C1 segment of cervical spinal cord (tissue), 14 donors: ENCODE data around the gene ZNF106.

Source experiments
- DNase-seq, 14 donors: peaks; one replicate each; lab custom pipeline; 2025; lab: John Stamatoyannopoulos, UW

ZNF106 gene

DNA sequence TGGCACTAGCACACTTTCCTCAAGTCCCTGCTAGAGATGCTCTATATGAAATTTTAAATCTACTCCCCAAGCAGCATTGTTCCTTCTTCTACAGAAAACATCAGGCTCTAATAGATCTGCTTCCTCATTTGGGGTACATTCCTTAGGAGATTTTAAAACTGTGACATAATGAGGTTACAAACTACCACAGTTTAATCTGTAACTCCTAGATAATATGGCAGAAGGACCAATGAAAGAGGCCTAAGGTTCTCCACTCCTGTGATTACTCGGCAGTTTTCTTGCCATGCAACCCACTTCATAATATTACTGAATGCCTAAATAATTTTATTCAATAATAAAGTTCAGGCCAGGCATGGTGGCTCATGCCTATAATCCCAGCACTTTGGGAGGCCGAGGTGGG lies 16.1 kb downstream of the ZNF106 start:
- DNase-seq, result no peak

DNA sequence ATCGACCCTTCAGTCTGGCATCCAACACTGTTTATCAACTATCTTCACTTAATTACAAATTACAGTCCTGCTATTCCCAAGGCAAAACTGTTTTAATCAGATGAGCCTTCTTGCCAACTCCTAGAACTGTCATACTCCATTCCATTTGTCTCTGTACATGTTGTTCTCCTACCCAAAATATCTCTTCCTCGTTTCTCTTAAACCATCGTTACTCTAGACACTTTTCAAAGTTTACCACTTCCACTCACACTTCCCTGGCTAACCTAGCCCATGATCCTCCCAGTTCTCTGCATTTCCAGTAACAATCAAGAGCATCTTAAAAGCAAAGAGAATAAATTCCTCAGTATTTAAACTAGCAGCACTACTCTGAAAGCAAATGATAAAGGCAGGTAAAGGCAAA lies 19.9 kb downstream of the ZNF106 start:
- no peak for DNase-seq

DNA sequence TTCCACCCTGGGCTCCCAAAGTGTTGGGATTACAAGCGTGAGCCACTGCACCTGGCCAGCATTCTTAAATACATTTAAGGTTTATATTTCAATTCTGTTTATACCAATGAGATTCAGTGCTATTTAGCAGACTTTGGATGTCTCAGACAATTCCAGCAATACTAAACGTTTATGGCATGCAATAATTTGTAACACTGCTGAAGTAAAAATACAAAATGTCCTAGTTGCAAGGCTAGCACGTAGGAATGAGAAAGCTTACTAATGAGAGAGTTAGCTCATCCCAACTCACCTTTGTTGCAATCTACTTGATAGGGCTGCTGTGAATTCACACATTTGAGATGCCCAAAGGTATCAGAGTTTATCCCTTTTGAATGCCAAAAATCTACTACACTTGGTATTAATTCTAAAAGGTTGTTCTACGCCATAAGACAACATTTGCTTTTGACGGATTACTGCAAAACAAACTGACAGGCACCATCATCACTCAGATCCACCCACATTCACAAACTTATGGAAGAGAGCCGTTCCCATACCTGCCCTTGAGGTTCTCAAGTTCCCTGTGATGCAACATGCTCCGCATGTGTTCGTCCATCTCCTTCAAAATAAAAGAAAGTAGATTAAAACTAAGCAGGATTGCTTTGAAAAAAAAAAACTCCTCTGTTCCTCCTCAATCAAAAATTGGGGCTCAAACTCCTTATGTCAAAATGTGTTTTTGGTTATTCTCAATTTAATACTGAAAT lies 25.3 kb downstream of the ZNF106 start:
- no peak for DNase-seq

DNA sequence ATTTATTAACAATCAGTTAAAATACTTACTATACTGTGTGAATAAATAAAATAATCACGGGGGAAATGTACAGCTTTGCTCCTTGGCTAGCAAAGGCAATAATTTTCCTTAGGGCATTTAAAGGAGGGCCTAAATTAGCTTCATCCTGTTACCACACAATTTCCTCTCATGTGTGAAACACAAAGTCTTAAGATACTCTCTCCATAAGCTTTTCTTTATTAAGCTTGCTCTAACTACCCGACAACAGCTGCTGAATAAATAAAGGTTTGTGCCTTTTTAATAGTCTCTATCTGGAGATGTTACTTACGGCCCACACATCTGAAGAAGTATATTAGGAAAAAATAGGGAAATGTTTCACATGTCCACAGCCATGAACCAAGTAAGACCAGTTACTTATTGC lies 29.7 kb downstream of the ZNF106 start:
- DNase-seq, result no peak

DNA sequence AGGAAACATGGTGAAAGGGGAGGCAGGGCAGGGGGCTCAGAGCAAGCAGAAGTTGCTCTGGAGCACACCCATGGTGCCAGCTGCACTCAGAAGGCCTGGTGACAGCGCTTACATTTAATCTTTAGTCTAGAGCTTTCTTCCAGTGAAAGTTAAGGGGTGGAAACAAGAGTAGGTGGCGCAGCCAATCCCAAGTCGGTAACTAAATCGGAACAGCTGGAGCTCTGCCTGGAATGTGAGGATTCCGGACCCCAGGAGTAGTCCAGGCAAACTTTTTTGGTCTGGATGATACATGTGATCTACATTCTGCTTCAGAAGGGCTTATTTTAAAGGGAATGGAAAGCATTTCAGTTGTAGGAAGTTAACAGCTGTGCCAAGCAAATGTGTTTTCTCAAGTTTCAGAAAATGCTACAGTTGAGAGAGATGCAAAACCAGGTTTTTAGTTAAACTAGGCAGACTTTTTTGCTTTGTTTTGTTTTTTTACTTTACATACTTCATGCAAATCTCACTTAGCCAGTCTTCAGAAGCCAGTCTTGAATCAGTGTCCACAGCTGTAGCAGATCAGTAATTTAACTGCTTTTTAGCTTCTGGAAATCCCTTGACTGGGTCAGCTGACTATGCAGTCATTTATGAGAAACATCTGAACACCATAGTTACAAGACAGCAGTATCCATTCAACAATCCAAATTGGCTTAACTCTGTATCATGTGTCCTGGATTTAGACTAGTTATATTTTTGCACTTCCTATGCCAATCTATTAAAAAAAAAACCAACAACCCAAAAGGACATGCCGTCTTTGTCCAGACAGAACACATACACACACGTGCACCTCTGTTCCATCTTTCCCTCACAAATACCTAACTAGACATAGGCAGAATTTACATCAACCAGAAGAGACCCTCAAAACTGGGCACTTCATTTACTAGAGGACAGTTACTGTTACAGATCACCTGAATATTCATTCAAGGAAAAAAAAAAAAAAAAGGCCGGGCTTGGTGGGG lies 33.2 kb downstream of the ZNF106 start:
- DNase-seq, result peak in 9 of 14 donors; percentile 2 to 24 (median 11)

DNA sequence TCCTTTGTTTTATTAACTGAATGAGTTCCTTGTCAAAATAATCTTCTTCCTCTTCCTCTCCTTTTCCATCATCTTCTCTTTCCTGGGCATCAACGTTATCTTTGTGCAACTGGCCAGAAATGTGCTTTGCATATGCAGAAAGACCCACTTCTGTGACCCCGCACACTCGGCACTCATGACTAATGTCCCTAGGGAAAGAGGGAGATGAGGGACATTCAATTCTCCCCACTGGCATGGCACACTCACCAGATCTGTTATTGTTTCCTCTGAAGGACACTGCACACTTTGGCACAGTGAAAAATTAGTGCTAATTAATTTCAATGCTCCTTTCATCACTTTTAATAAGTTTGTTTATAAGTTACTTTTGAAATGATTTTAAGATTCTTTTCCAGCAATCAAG lies 34.0 kb downstream of the ZNF106 start:
- DNase-seq, result peak in 1 of 14 donors; percentile 19

DNA sequence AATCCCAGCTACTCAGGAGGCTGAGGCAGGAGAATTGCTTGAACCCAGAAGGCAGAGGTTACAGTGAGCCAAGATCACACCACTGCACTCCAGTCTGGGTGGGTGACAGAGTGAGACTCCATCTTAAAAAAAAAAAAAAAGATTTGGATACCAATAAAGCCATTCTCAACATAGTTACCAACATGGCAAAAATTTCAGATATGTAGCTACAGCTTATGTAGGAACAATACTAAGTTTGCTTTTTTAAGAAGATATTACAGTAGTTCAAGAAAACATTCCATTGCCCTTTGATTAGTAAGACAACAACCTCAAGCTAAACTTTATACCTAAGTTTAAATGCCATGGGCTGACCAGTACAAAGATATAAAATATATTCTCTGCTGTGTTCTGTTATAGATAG lies 34.4 kb downstream of the ZNF106 start:
- no peak for DNase-seq

DNA sequence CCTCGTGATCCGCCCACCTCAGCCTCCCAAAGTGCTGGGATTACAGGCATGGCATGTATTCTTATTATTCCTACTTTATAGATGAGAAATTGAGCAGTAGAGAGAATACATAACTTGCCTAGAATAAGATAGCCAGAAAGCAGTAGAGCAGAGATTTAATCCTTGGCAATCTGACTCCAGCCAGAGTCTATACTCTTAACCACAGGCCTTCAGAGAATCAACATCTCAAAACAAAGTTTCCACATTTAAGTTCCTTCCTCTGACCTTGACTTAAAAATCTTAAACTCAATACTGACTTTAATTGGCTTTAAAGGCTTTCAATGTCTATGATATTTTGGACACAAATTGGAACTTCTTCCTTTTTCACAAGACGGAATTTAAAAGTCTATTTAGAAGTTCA lies 37.1 kb downstream of the ZNF106 start:
- no peak for DNase-seq

DNA sequence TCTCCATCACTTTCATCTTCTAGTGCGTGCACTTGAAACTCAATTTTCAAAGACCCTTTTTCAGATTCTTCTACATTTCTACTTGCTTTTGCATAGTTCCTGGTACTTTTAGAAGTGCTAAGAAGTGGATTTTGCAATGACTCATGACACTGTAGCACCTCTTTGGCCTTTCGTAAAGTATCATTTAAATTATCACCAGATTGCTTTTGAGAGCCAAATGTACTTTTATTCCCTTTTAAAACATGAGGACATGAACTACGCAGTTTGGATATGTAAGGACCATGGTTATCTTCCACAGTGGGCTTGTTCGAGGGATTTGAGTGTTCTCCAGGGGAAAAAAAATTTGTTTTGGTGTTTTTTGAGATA lies 40.5 kb downstream of the ZNF106 start:
- DNase-seq, result no peak

DNA sequence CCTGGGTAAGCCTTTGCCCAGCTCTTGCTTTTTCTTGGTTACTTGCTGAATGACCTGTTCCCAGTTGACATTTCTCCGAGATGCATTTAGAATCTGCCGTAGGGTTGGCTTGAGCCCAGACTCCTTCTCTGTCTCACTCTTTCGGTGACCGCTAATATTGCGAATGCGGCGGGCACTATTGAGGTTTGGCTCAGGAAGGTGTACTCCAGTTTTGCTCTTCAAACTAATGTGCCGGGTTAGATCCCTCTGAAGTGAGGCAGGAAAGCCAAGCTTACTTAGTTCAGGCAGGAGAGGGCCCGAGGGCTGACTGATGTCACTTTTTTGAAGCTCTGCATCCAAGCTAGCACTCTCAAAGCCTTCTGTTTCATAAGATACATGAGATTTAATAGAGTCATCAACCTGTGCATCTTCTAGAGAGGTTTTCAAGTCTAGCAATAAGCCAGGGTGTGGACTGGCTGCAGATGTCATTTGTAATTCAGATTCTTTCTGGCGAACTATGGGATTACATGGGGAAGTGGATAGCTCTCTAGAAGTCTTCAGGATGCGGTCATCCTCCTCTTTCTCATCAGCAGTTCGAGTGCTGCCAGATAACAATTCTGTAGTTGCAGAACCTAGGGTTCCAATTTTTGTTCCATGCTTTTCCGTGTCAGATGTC lies 41.0 kb downstream of the ZNF106 start:
- no peak for DNase-seq

DNA sequence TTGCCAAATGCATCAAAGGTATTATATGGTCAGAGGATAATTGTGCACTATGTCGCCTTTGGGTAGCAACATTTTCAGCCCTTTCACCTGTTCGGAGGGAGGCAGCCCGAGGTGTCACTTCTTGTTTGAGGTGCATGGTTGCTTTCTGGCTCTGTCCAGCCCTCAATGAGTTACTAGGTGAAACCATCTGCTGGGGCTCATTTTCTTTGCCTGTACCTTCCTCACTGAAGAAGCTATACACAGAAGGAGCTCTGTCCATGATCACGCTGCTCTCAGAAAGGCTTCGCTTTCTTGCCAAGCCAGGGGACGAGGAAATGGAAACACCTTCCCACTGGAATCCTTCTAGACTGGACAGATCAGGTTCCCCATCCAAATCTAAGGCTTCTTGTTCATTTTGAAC lies 42.7 kb downstream of the ZNF106 start:
- peak in 1 of 14 donors; percentile 35 for DNase-seq

DNA sequence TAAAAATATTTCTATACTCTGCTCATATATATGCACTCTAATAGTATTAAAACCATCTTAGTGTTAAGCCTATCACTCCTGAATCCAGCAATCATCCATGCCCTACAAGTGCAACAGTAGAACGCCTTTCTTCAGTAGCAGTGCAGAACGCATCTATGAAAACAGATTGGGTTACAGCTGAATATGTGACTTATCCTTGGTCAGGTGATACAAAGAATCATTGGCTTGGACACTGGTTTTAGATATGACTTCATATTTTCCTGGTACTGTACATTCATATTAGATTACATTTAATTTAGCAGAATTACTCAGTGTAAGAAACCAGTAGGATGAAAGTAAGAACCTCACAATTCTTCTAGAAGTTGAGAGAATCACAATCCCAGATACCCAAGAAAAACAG lies 43.3 kb downstream of the ZNF106 start:
- DNase-seq, result no peak

DNA sequence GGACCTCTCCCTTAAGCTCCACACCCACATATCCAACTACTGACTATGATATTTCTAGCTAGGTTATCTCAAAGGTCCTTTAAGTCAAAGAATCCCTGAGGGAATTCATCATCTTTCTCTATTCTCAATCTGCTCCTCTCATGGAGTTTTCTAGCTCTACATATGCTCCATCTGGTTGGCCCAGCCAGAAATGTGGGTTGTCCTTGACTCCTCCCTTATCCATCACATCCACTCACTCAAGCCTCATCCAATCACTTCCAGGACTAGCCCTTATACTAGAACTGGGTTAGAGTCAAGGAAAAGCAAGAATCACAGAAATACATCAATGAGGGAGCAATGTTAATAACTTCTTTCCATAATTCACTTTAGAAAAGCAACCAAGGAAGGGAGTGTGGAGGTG lies 45.4 kb downstream of the ZNF106 start:
- no peak for DNase-seq

DNA sequence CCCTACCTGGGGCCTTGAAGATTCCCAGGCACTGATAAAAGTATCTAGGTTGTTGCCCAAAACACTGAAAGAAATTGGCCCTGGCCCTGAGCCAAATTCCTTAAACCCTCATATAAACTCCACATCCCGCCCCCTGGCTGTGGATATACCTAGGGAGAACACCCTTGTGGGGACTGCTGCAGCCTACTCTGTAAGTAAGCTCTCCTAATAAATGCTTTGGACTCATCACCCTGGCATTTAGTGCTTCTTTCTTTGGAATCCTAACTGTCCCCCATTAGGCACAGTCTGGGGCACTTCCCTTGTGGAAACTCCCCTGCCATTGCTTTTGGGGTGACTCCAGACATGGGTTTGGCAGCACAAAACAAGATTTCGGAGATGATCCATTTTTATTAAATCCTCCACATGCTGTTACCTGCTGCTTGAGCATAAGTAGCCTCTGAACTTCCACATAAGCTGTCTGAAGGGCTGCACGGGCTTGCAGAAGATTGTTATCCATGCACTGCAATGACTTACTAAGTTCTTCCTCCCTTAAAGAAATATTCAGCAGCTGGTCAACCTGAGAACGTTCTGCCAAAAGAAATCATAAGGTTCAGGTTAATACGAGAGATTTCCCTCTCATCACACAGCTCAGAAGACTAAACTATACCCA lies 46.4 kb downstream of the ZNF106 start:
- DNase-seq, result no peak

DNA sequence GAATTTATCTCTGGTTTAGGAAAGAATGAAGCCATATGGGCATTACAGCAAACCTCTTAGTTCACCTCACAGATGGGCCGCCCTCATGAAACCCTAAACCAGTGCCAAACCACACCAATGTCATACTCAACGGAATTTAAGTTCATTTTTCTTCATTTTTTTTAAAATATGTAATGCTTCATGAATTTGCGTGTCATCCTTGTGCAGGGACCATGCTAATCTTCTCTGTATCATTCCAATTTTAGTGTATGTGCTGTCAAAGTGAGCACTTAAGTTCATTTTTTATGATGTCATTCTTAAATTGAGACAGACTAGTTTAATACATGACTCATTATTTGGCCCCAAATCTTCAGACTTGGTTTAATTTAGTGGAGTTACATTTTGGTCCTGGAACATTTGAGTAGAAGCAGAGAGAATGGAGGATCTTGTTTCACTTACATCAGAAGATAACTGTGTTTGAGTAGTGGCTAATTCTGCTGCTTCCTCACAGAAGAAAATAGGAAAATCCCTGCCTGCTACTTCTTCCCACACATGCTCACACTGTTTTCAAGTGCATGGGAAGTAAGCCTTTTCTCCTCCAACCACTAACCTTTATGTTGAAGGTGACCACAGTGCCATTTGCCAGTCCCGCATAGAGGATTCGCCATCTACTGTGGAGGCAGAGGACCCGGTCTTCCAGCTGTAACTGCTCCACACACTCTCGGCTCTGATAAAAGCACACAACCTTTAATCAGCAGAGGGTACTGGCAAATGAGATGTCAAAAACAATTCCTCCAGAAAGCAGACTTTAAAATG lies 63.3 kb downstream of the ZNF106 start:
- no peak for DNase-seq

DNA sequence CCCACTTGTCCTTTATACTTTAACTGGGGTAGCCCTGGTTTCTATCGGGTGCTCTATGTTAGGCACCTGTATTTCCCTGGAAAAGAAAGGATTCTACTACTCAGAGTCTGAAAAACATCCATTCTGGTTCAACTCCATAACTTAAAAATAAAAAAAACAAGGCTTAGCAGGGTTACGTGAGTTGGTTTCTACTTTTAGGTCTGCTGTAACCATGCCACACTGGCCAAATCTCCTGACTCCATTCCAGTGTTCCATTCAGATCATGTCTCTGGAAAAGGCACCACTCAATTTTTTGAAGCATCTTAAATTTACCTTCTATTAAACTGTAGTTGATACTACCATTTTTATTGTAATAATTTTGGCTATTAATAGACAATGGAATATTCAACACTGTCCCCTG lies 69.6 kb downstream of the ZNF106 start:
- no peak for DNase-seq

DNA sequence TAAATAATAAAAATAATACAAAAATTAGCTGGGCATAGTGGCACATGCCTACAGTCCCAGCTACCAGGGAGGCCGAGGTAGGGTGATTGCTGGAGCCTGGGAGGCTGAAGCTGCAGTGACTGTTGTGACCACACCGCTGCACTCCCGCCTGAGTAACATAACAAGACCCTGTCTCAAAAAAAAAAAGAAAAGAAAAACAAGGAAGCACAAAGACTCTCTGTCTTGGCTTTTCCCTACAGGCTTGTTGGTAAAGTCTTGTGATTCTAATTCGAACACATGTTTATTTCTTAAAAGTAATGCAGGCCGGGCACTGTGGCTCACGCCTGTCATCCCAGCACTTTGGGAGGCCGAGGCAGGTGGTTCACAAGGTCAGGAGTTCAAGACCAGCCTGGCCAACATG lies 71.6 kb downstream of the ZNF106 start:
- no peak for DNase-seq

DNA sequence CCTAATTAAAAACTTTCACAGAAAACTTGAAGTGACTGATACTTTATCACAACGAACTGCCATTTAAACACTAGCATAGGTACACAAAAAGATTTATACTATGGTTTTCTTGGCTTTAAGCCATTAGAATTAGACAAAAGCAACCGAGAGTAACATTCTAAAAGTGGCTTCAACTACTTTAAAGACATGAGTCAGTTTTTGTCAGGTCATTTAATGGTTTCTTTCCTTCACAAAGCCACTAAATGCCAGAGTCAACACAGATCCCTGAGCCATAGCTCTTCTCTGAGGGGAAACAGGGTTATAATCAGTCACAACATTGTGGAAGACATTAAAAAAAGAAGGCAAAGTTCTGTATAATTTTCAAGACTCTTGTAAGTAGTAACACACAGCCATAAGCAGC lies 77.0 kb downstream of the ZNF106 start:
- DNase-seq, result no peak

DNA sequence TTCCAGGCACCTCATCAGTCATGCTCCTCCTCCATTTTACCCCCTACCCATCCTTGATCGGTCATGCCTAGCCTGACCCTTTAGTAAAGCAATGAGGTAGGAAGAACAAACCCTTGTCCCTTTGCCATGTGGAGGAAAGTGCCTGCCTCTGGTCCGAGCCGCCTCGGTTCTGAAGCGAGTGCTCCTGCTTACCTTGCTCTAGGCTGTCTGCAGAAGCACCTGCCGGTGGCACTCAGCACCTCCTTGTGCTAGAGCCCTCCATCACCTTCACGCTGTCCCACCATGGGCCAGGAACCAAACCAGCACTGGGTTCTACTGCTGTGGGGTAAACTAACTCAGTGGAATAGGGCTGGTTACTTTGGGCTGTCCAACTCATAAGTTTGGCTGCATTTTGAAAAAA lies 79.1 kb downstream of the ZNF106 start:
- no peak for DNase-seq

DNA sequence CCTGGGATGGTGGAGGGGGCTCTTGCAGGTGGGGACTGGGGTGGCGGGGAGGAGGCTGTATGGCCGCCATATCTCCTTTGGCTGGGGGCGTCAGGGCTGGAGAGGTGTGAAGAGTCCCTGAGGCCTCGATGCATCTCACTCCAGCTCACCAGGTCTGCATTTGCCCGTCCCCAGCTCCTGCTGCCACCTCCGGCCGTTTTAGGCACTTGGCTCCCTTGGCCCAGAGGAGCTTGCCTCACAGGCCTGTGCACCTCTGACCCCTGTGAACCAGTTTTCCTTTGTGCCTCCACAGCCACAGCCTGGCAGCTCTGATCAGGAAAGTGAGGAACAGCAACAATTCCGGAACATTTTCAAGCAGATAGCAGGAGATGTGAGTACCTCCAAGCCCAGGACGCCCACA lies 81.9 kb downstream of the ZNF106 start:
- DNase-seq, result no peak

DNA sequence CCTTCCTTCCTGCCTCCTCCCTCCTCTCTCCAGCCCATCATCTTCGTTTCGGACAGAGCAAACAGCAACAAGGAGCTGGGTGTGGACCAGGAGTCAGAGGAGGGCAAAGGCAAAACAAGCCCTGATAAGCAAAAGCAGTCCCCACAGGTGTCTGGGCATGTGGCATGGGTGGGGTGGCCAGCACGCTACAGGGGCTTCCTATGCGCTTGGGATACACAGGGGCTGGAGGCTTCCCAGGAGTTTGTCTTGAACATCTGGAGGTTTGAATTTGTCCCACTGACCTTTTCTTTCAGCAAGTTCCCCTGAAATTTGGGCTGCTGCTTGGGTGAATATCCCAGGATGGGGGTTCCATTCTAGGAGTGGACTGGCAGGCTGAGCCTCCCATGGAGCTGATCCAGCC lies 82.8 kb downstream of the ZNF106 start:
- DNase-seq, result no peak
